IMR-90 (cell line): ENCODE data around the gene PRKAG2.

ENCODE experiments used
- BHLHE40 ChIP-seq: fragments of 150-350 bp; IDR thresholded peaks from 2 replicates; pipeline ENCODE4 v1.6.1; 2016; ENCODE audit warnings: mild to moderate bottlenecking, low read depth, low read length
- CEBPB ChIP-seq: IDR thresholded peaks from 2 replicates; pipeline ENCODE4 v1.6.1; 2012; ENCODE audit warnings: low read depth, low read length, improper control_type of control experiment
- FOS ChIP-seq: fragments of 150-350 bp; IDR thresholded peaks from 2 replicates; pipeline ENCODE4 v1.6.1; 2016; ENCODE audit warnings: low read depth, low read length
- MAFK ChIP-seq: IDR thresholded peaks from 2 replicates; pipeline ENCODE4 v1.6.1; 2012; ENCODE audit warnings: low read depth, low read length, improper control_type of control experiment
- MAZ ChIP-seq: IDR thresholded peaks from 2 replicates; pipeline ENCODE4 v1.6.1; 2012; ENCODE audit warnings: low read depth, mild to moderate bottlenecking, low read length, improper control_type of control experiment, moderate library complexity, borderline replicate concordance
- POLR2A ChIP-seq: IDR thresholded peaks from 2 replicates; pipeline ENCODE4 v1.6.1; 2012; ENCODE audit warnings: mild to moderate bottlenecking, low read depth, low read length
- RCOR1 ChIP-seq: IDR thresholded peaks from 2 replicates; pipeline ENCODE4 v1.6.1; 2012; ENCODE audit warnings: mild to moderate bottlenecking, low read length, improper control_type of control experiment; ENCODE audit not compliant: insufficient replicate concordance
- RFX5 ChIP-seq: IDR thresholded peaks from 2 replicates; pipeline ENCODE4 v1.8.0; 2012; ENCODE audit warnings: low read depth, mild to moderate bottlenecking, low read length, moderate library complexity
- TF ChIP-seq, protein P1 (sequence below): conservative IDR thresholded peaks from 2 replicates; pipeline ENCODE4 v1.5.1; 2012; ENCODE audit warnings: mild to moderate bottlenecking, low read depth, low read length, improper control_type of control experiment

- TF ChIP-seq POLR2A (no peak), CEBPB (no peak), MAFK (no peak), BHLHE40 (no peak), FOS (no peak), MAZ (no peak), RFX5 (no peak), RCOR1 (no peak)
- TF ChIP-seq, protein P1, sequence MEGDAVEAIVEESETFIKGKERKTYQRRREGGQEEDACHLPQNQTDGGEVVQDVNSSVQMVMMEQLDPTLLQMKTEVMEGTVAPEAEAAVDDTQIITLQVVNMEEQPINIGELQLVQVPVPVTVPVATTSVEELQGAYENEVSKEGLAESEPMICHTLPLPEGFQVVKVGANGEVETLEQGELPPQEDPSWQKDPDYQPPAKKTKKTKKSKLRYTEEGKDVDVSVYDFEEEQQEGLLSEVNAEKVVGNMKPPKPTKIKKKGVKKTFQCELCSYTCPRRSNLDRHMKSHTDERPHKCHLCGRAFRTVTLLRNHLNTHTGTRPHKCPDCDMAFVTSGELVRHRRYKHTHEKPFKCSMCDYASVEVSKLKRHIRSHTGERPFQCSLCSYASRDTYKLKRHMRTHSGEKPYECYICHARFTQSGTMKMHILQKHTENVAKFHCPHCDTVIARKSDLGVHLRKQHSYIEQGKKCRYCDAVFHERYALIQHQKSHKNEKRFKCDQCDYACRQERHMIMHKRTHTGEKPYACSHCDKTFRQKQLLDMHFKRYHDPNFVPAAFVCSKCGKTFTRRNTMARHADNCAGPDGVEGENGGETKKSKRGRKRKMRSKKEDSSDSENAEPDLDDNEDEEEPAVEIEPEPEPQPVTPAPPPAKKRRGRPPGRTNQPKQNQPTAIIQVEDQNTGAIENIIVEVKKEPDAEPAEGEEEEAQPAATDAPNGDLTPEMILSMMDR: no peak
Observed at GRCh38 chr7:151876899-151877777, at the start of gene PRKAG2.
